ENCODE results near the gene PER3. TPM values are rescaled to one million over a fixed set of nuclear protein-coding genes. Genes with fewer than 3 reads are reported as not detected.

The PER3 gene
- total and polyA plus RNA-seq, 7 experiments from 2014 or later = 2.2 to 10.4 (median 4.6) TPM

DNA sequence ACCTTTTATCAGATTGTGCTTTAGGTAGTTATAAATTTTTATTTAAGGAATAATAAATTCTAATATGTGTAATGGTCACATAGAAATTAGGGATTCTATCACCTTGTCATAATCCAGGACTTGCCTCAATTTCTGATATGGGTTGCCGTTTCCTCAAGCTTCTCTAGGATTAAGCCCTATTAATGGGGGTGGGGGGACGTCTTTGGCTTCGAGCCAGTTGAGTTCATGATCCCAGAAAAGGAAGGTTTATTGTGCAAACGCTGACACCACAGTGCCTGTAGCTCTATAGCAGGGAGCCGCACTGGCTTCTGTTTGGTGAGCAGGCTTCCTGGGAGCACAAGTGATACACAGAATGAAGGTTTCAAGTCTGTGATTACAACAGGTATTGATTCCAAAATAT is 35.0 kb upstream of the PER3 start:
- Histone ChIP-seq H3K27ac (ENCODE audit: low read depth, low read length) (no peak overlapping the region), H3K9me3 (ENCODE audit: control insufficient read depth in 2 of 3, low read length in 3 of 3) (no peaks in the 10 kb centered on the region), H3K4me3 (ENCODE audit: low read length) (no peak overlapping the region), H3K4me1 (ENCODE audit: control insufficient read depth in 2 of 2, insufficient read depth in 2 of 2, low read length in 2 of 2) (peaks cover 0 to 7% of the 10 kb centered on the region in 2 donors), H3K27me3 (ENCODE audit: control insufficient read depth in 2 of 2, insufficient read depth in 2 of 2, low read length in 2 of 2) (no peaks in the 10 kb centered on the region), H3K36me3 (ENCODE audit: control insufficient read depth in 2 of 3, insufficient read depth in 3 of 3, low read length in 3 of 3) (no peaks in the 10 kb centered on the region)
- CTCF ChIA-PET = interaction anchor here (0.6 to 7.7 kb wide), 3 partner anchors 13 to 82 kb away, joined by 3 to 204 read pairs (median 4); no protein-coding TSS in a partner anchor
- Mint-ChIP-seq H3K9me3 (no peaks in the 10 kb centered on the region), H3K4me1 (peaks cover 11 to 21% (median 19%) of the 10 kb centered on the region in 7 donors), H3K27ac (no peak overlapping the region), H3K27me3 (peaks cover 6 to 16% (median 10%) of the 10 kb centered on the region in 5 donors), H3K36me3 (no peaks in the 10 kb centered on the region), H3K4me3 (no peak overlapping the region)
- ATAC-seq (no peak), DNase-seq (no peak)
- POLR2A ChIA-PET = no interaction called here
- intact Hi-C loops (cut with micrococcal nuclease) = no loop called here

GRCh38 chr1:7751174-7751573 is 32.9 kb upstream of the PER3 start:
- Mint-ChIP-seq H3K27me3 (peaks cover 5 to 21% (median 15%) of the 10 kb centered on the region in 5 donors), H3K9me3 (no peaks in the 10 kb centered on the region), H3K4me1 (peaks cover 11 to 21% (median 19%) of the 10 kb centered on the region in 7 donors), H3K4me3 (no peak overlapping the region), H3K36me3 (no peaks in the 10 kb centered on the region), H3K27ac (no peak overlapping the region)
- Histone ChIP-seq H3K9me3 (ENCODE audit: control insufficient read depth in 2 of 3, low read length in 3 of 3) (no peaks in the 10 kb centered on the region), H3K27ac (ENCODE audit: low read depth, low read length) (no peak overlapping the region), H3K4me1 (ENCODE audit: control insufficient read depth in 2 of 2, insufficient read depth in 2 of 2, low read length in 2 of 2) (peaks cover 0 to 7% of the 10 kb centered on the region in 2 donors), H3K27me3 (ENCODE audit: control insufficient read depth in 2 of 2, insufficient read depth in 2 of 2, low read length in 2 of 2) (no peaks in the 10 kb centered on the region), H3K36me3 (ENCODE audit: control insufficient read depth in 2 of 3, insufficient read depth in 3 of 3, low read length in 3 of 3) (no peaks in the 10 kb centered on the region), H3K4me3 (ENCODE audit: low read length) (no peak overlapping the region)
- intact Hi-C loops (cut with micrococcal nuclease) = no loop called here
- CTCF ChIA-PET = interaction anchor here (7.7 kb wide), 1 partner anchor 84 kb away, joined by 204 read pairs; no protein-coding TSS in a partner anchor
- ATAC-seq (no peak), DNase-seq (no peak)
- POLR2A ChIA-PET = interaction anchor here (0.6 to 0.7 kb wide), 2 partner anchors 10 to 72 kb away, joined by 3 to 4 read pairs; no protein-coding TSS in a partner anchor

GRCh38 chr1:7752512-7753417 is 31.3 kb upstream of the PER3 start:
- Histone ChIP-seq H3K27me3 (ENCODE audit: control insufficient read depth in 2 of 2, insufficient read depth in 2 of 2, low read length in 2 of 2) (no peaks in the 10 kb centered on the region), H3K27ac (ENCODE audit: low read depth, low read length) (no peak overlapping the region), H3K36me3 (ENCODE audit: control insufficient read depth in 2 of 3, insufficient read depth in 3 of 3, low read length in 3 of 3) (no peaks in the 10 kb centered on the region), H3K4me3 (ENCODE audit: low read length) (no peak overlapping the region), H3K4me1 (ENCODE audit: control insufficient read depth in 2 of 2, insufficient read depth in 2 of 2, low read length in 2 of 2) (peaks cover 0 to 7% of the 10 kb centered on the region in 2 donors), H3K9me3 (ENCODE audit: control insufficient read depth in 2 of 3, low read length in 3 of 3) (no peaks in the 10 kb centered on the region)
- intact Hi-C loops (cut with micrococcal nuclease) = loop anchor here (1.0 to 2.0 kb wide), 2 partner anchors 85 to 150 kb away; no protein-coding TSS in a partner anchor
- Mint-ChIP-seq H3K9me3 (no peaks in the 10 kb centered on the region), H3K4me3 (peak overlapping the region in 9 of 10 donors; percentile 12 to 68 (median 55)), H3K27me3 (peaks cover 5 to 23% (median 15%) of the 10 kb centered on the region in 5 donors), H3K36me3 (no peaks in the 10 kb centered on the region), H3K4me1 (peaks cover 11 to 21% (median 19%) of the 10 kb centered on the region in 7 donors), H3K27ac (no peak overlapping the region)
- peak; percentile 65 for ATAC-seq
- DNase-seq = peak in 8 of 9 donors; percentile 24 to 51 (median 42)
- ChIA-PET POLR2A (interaction anchor here (0.7 to 2.1 kb wide), 2 partner anchors 57 to 85 kb away, joined by 5 to 9 read pairs; no protein-coding TSS in a partner anchor), CTCF (interaction anchor here (0.6 to 7.7 kb wide), 15 partner anchors 9 to 104 kb away, joined by 3 to 204 read pairs (median 4); no protein-coding TSS in a partner anchor)

DNA sequence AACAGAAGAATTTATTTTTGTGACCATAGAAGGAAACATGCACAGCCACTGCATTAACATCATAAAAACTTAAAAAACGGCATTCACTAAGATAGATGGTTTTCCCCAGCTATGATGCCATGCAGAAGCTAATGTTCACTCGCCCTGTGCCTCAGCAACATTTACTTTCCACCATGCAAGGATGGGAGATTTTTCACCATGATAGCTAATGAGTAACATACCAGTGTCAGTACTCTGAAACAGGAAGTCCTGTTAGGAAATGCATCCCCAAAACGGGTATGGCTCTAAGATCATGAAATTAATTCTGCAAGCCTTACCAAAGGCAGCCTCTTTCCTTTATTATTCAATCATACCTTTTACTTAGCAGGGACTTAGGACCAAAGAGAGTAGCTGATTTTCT is 30.4 kb upstream of the PER3 start:
- no peaks in the 10 kb centered on the region for H3K9me3 Mint-ChIP-seq
- H3K27me3 Mint-ChIP-seq = peaks cover 5 to 20% (median 15%) of the 10 kb centered on the region in 5 donors
- Histone ChIP-seq H3K27me3 (ENCODE audit: control insufficient read depth in 2 of 2, insufficient read depth in 2 of 2, low read length in 2 of 2) (no peaks in the 10 kb centered on the region), H3K4me1 (ENCODE audit: control insufficient read depth in 2 of 2, insufficient read depth in 2 of 2, low read length in 2 of 2) (peaks cover 0 to 7% of the 10 kb centered on the region in 2 donors), H3K27ac (ENCODE audit: low read depth, low read length) (no peak overlapping the region), H3K4me3 (ENCODE audit: low read length) (no peak overlapping the region), H3K9me3 (ENCODE audit: control insufficient read depth in 2 of 3, low read length in 3 of 3) (no peaks in the 10 kb centered on the region), H3K36me3 (ENCODE audit: control insufficient read depth in 2 of 3, insufficient read depth in 3 of 3, low read length in 3 of 3) (no peaks in the 10 kb centered on the region)
- CTCF ChIA-PET = interaction anchor here (0.6 to 7.7 kb wide), 9 partner anchors 9 to 92 kb away, joined by 3 to 204 read pairs (median 6); no protein-coding TSS in a partner anchor
- H3K4me1 Mint-ChIP-seq = peaks cover 11 to 21% (median 19%) of the 10 kb centered on the region in 7 donors
- no peak overlapping the region for H3K4me3 Mint-ChIP-seq
- ATAC-seq (no peak), DNase-seq (no peak)
- no peaks in the 10 kb centered on the region for H3K36me3 Mint-ChIP-seq
- POLR2A ChIA-PET = interaction anchor here (2.1 kb wide), 1 partner anchor 85 kb away, joined by 9 read pairs; no protein-coding TSS in a partner anchor
- no peak overlapping the region for H3K27ac Mint-ChIP-seq
- intact Hi-C loops (cut with micrococcal nuclease) = loop anchor here (1.0 to 2.0 kb wide), 2 partner anchors 86 to 149 kb away; no protein-coding TSS in a partner anchor

DNA sequence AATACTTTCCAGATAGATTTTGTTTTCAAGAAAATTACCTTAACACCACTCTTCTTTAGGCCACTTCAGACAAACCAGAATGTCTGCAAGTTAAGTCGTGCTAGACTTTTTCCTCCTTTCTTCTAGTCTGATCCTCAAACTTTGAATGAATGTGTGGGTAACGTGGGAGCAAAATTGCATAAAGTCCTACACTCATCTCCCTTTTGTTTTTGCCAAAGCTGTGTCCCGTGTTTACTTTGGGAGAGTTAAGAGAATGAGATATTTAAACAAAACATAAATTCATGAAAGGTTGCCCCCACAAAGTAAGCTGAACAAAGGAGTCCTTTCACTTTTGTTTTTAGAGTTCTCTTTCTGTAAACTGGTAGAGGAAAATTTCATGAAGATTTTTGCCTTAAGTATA is 29.9 kb upstream of the PER3 start:
- Histone ChIP-seq H3K4me3 (ENCODE audit: low read length) (no peak overlapping the region), H3K27me3 (ENCODE audit: control insufficient read depth in 2 of 2, insufficient read depth in 2 of 2, low read length in 2 of 2) (no peaks in the 10 kb centered on the region), H3K4me1 (ENCODE audit: control insufficient read depth in 2 of 2, insufficient read depth in 2 of 2, low read length in 2 of 2) (peaks cover 0 to 7% of the 10 kb centered on the region in 2 donors), H3K27ac (ENCODE audit: low read depth, low read length) (no peak overlapping the region), H3K9me3 (ENCODE audit: control insufficient read depth in 2 of 3, low read length in 3 of 3) (no peaks in the 10 kb centered on the region), H3K36me3 (ENCODE audit: control insufficient read depth in 2 of 3, insufficient read depth in 3 of 3, low read length in 3 of 3) (no peaks in the 10 kb centered on the region)
- no peaks in the 10 kb centered on the region for H3K9me3 Mint-ChIP-seq
- H3K36me3 Mint-ChIP-seq = no peaks in the 10 kb centered on the region
- ATAC-seq (no peak), DNase-seq (no peak)
- peaks cover 5 to 21% (median 15%) of the 10 kb centered on the region in 5 donors for H3K27me3 Mint-ChIP-seq
- H3K4me1 Mint-ChIP-seq = peaks cover 11 to 21% (median 19%) of the 10 kb centered on the region in 7 donors
- intact Hi-C loops (cut with micrococcal nuclease) = no loop called here
- POLR2A ChIA-PET = interaction anchor here (2.1 kb wide), 1 partner anchor 86 kb away, joined by 9 read pairs; no protein-coding TSS in a partner anchor
- no peak overlapping the region for H3K27ac Mint-ChIP-seq
- H3K4me3 Mint-ChIP-seq = no peak overlapping the region
- CTCF ChIA-PET = interaction anchor here (1.8 to 7.7 kb wide), 2 partner anchors 87 to 92 kb away, joined by 6 to 204 read pairs; no protein-coding TSS in a partner anchor

DNA sequence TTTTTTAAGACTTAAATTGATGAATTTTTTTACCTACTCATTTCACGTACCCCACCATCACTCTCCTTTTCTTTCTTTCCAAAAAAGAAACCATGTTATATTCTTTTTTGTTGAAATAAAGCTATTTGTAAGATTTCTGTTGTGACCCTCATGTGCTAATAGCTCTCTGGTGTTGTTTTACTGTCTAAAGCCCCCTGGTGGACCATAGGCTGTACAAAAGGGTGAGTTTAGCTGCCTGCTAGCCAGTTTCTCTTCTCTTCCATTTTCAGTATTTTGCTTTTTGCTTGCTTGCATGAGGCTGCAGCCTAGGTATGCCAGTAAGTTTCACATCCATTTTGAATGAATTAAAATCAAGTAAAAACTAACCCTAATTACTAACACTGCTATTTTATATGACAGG is 28.6 kb upstream of the PER3 start:
- Mint-ChIP-seq H3K36me3 (no peaks in the 10 kb centered on the region), H3K4me1 (peaks cover 11 to 21% (median 19%) of the 10 kb centered on the region in 7 donors), H3K9me3 (no peaks in the 10 kb centered on the region), H3K27ac (no peak overlapping the region), H3K27me3 (peaks cover 5 to 29% (median 15%) of the 10 kb centered on the region in 5 donors), H3K4me3 (no peak overlapping the region)
- intact Hi-C loops (cut with micrococcal nuclease) = no loop called here
- Histone ChIP-seq H3K9me3 (ENCODE audit: control insufficient read depth in 2 of 3, low read length in 3 of 3) (no peaks in the 10 kb centered on the region), H3K27ac (ENCODE audit: low read depth, low read length) (no peak overlapping the region), H3K4me3 (ENCODE audit: low read length) (no peak overlapping the region), H3K36me3 (ENCODE audit: control insufficient read depth in 2 of 3, insufficient read depth in 3 of 3, low read length in 3 of 3) (no peaks in the 10 kb centered on the region), H3K4me1 (ENCODE audit: control insufficient read depth in 2 of 2, insufficient read depth in 2 of 2, low read length in 2 of 2) (peaks cover 0 to 7% of the 10 kb centered on the region in 2 donors), H3K27me3 (ENCODE audit: control insufficient read depth in 2 of 2, insufficient read depth in 2 of 2, low read length in 2 of 2) (no peaks in the 10 kb centered on the region)
- POLR2A ChIA-PET = interaction anchor here (0.7 kb wide), 1 partner anchor 168 kb away, joined by 4 read pairs; no protein-coding TSS in a partner anchor
- CTCF ChIA-PET = interaction anchor here (7.7 kb wide), 1 partner anchor 89 kb away, joined by 204 read pairs; no protein-coding TSS in a partner anchor
- no peak for DNase-seq
- no peak for ATAC-seq
